Measurements from ENCODE around the gene KRTAP12-2.

Gene KRTAP12-2

GRCh38 chr21:44706026-44706705 is 39.4 kb upstream of the KRTAP12-2 start:
- no peak overlapping the region for H3K9ac ChIP-seq (ENCODE audit: low read depth, low read length, poor library complexity, severe bottlenecking)
- no peaks in the 10 kb centered on the region for H3K27me3 ChIP-seq (ENCODE audit: insufficient read depth, low read length, poor library complexity, severe bottlenecking)
- no peak overlapping the region for H3K4me3 ChIP-seq (ENCODE audit: low read length, poor library complexity, severe bottlenecking)

GRCh38 chr21:44704636-44705001 is 37.9 kb upstream of the KRTAP12-2 start:
- Histone ChIP-seq H3K79me2 (ENCODE audit: insufficient read depth, low read length) (no peaks in the 10 kb centered on the region), H3K4me2 (ENCODE audit: low read depth, low read length, poor library complexity, severe bottlenecking) (no peak overlapping the region), H3K9ac (ENCODE audit: low read depth, low read length, poor library complexity, severe bottlenecking) (no peak overlapping the region), H3K4me1 (ENCODE audit: insufficient read depth, low read length, poor library complexity, severe bottlenecking) (no peaks in the 10 kb centered on the region), H2AFZ (ENCODE audit: low read length) (no peak overlapping the region), H3K9me2 (replicated peaks; ENCODE audit: low read depth, low read length) (no peaks in the 10 kb centered on the region), H3K9me3 (ENCODE audit: insufficient read depth, low read depth, low read length) (no peaks in the 10 kb centered on the region), H3K27me3 (ENCODE audit: insufficient read depth, low read length, poor library complexity, severe bottlenecking) (no peaks in the 10 kb centered on the region), H4K20me1 (ENCODE audit: insufficient read depth, low read length, poor library complexity, severe bottlenecking) (no peaks in the 10 kb centered on the region), H3F3A (ENCODE audit: low read depth) (no peaks in the 10 kb centered on the region), H3K4me3 (ENCODE audit: low read length, poor library complexity, severe bottlenecking) (no peak overlapping the region), H3K36me3 (ENCODE audit: insufficient read depth, low read length) (no peaks in the 10 kb centered on the region)
- TF ChIP-seq CTCF (conservative IDR thresholded peaks at IDR 0.05; ENCODE audit: low read length): no peak
- TF ChIP-seq EZH2phosphoT487 (IDR thresholded peaks at IDR 0.05; ENCODE audit: borderline replicate concordance): no peak

More at GRCh38 chr21:44706026-44706705, 39.4 kb upstream of the KRTAP12-2 start:
- Histone ChIP-seq H3K9me3 (ENCODE audit: insufficient read depth, low read depth, low read length) (no peaks in the 10 kb centered on the region), H4K20me1 (ENCODE audit: insufficient read depth, low read length, poor library complexity, severe bottlenecking) (no peaks in the 10 kb centered on the region), H3K4me1 (ENCODE audit: insufficient read depth, low read length, poor library complexity, severe bottlenecking) (no peaks in the 10 kb centered on the region), H3K4me2 (ENCODE audit: low read depth, low read length, poor library complexity, severe bottlenecking) (no peak overlapping the region), H3K36me3 (ENCODE audit: insufficient read depth, low read length) (no peaks in the 10 kb centered on the region), H3K79me2 (ENCODE audit: insufficient read depth, low read length) (no peaks in the 10 kb centered on the region), H3K9me2 (replicated peaks; ENCODE audit: low read depth, low read length) (no peaks in the 10 kb centered on the region), H2AFZ (ENCODE audit: low read length) (no peak overlapping the region), H3F3A (ENCODE audit: low read depth) (no peaks in the 10 kb centered on the region)
- TF ChIP-seq CTCF (conservative IDR thresholded peaks at IDR 0.05; ENCODE audit: low read length): no peak
- no peak for TF ChIP-seq EZH2phosphoT487 (IDR thresholded peaks at IDR 0.05; ENCODE audit: borderline replicate concordance)

- no peak overlapping the region for H3K4me3 ChIP-seq (ENCODE audit: low read length, poor library complexity, severe bottlenecking)
- no peaks in the 10 kb centered on the region for H3K27me3 ChIP-seq (ENCODE audit: insufficient read depth, low read length, poor library complexity, severe bottlenecking)
- H3K36me3 ChIP-seq (ENCODE audit: insufficient read depth, low read length): no peaks in the 10 kb centered on the region
- H3K9ac ChIP-seq (ENCODE audit: low read depth, low read length, poor library complexity, severe bottlenecking): no peak overlapping the region
- H3K79me2 ChIP-seq (ENCODE audit: insufficient read depth, low read length): no peaks in the 10 kb centered on the region
- H3K9me2 ChIP-seq (replicated peaks; ENCODE audit: low read depth, low read length): no peaks in the 10 kb centered on the region
- no peaks in the 10 kb centered on the region for H4K20me1 ChIP-seq (ENCODE audit: insufficient read depth, low read length, poor library complexity, severe bottlenecking)
- no peaks in the 10 kb centered on the region for H3K9me3 ChIP-seq (ENCODE audit: insufficient read depth, low read depth, low read length)
- H3F3A ChIP-seq (ENCODE audit: low read depth): no peaks in the 10 kb centered on the region
- TF ChIP-seq CTCF (conservative IDR thresholded peaks at IDR 0.05; ENCODE audit: low read length) (no peak), EZH2phosphoT487 (IDR thresholded peaks at IDR 0.05; ENCODE audit: borderline replicate concordance) (no peak)
- no peak overlapping the region for H2AFZ ChIP-seq (ENCODE audit: low read length)
- H3K4me1 ChIP-seq (ENCODE audit: insufficient read depth, low read length, poor library complexity, severe bottlenecking): no peaks in the 10 kb centered on the region
- H3K4me2 ChIP-seq (ENCODE audit: low read depth, low read length, poor library complexity, severe bottlenecking): no peak overlapping the region
Measured at GRCh38 chr21:44703731-44704635, 37.3 kb upstream of the KRTAP12-2 start.

Data from Loucy (cell line).